Measurements from ENCODE around the gene ICAM2. TPM values are rescaled to one million over a fixed set of nuclear protein-coding genes. Genes with fewer than 3 reads are reported as not detected.

Gene ICAM2
- total and polyA plus RNA-seq, 2 donors (not counting 3 experiments of a cell fraction or from before 2014, with no cell fraction given), result 586 to 2,377 TPM

- Histone ChIP-seq H3K9me1 (replicated peaks; ENCODE audit: control insufficient read depth, extremely low read depth, insufficient read depth, low read length) (no peaks in the 10 kb centered on the region), H3K27me3 (ENCODE audit: control insufficient read depth in 2 of 2, insufficient read depth in 2 of 2, low read length in 2 of 2) (no peaks in the 10 kb centered on the region), H3K4me2 (ENCODE audit: insufficient read depth, low read length) (no peak overlapping the region), H3K4me3 (replicated peaks in 1 of 3; ENCODE audit: insufficient read depth in 1 of 3, low read depth in 1 of 3, low read length in 3 of 3) (no peak overlapping the region), H4K20me1 (replicated peaks; ENCODE audit: control insufficient read depth, extremely low read depth, insufficient read depth, low read length) (no peaks in the 10 kb centered on the region), H3K36me3 (ENCODE audit: control insufficient read depth in 2 of 2, extremely low read depth in 1 of 2, insufficient read depth in 2 of 2, low read length in 2 of 2) (no peaks in the 10 kb centered on the region), H3K79me2 (ENCODE audit: control insufficient read depth, insufficient read depth, low read length) (no peaks in the 10 kb centered on the region), H3K4me1 (ENCODE audit: control insufficient read depth, extremely low read depth, insufficient read depth, low read length) (peaks cover 21% of the 10 kb centered on the region), H2AFZ (ENCODE audit: low read depth, low read length) (no peak overlapping the region), H3K9ac (replicated peaks; ENCODE audit: extremely low read depth, insufficient read depth, low read length) (no peak overlapping the region), H3K9me3 (replicated peaks; ENCODE audit: control insufficient read depth, insufficient read depth, low read length) (peaks cover 2% of the 10 kb centered on the region), H3K27ac (ENCODE audit: insufficient read depth, low read depth, low read length) (no peak overlapping the region)
- CTCF ChIA-PET, result interaction anchor here (0.6 to 12.0 kb wide), 14 partner anchors 9 to 149 kb away, joined by 3 to 183 read pairs (median 4); partner anchors contain the start of gene GH1
- DNase-seq (ENCODE audit: low read depth, low spot score) (peak; percentile 93), FAIRE-seq (peak; percentile 95)
- peak; percentile 43 for TF ChIP-seq MYC (IDR thresholded peaks at IDR 0.05; ENCODE audit: low read depth, low read length)
- no peak for TF ChIP-seq CTCF (IDR thresholded peaks at IDR 0.05; ENCODE audit: extremely low read depth in 1 of 2, insufficient read depth in 1 of 2, low read depth in 1 of 2, low read length in 2 of 2)
- peak; percentile 82 for TF ChIP-seq POLR2AphosphoS5 (IDR thresholded peaks at IDR 0.05; ENCODE audit: insufficient read depth, low read depth, low read length)
- TF ChIP-seq MAX (IDR thresholded peaks at IDR 0.05; ENCODE audit: insufficient read depth, insufficient read length), result peak; percentile 59
- no peak for TF ChIP-seq GATA2 (IDR thresholded peaks at IDR 0.05; ENCODE audit: insufficient read depth, insufficient read length, low read depth, low read length)
- TF ChIP-seq JUN (IDR thresholded peaks at IDR 0.05; ENCODE audit: borderline replicate concordance, insufficient read depth, insufficient read length, low read depth), result peak; percentile 97
- TF ChIP-seq FOS (IDR thresholded peaks at IDR 0.05; ENCODE audit: borderline replicate concordance, insufficient read depth, low read length), result peak; percentile 99
- intact Hi-C loops (cut with micrococcal nuclease), result no loop called here
- POLR2A ChIA-PET, result no interaction called here
- BruUV-seq (replicated peaks), result no TSS peak
- dilution Hi-C loops (cut with MboI; ENCODE audit: extremely low pct_ligation_motif_present, low sequenced_read_pairs), result no loop called here
Measured at GRCh38 chr17:63984651-63985386, 35.6 kb downstream of the ICAM2 start.
